Keratinocyte (primary cell): ENCODE results near the gene KIF14.
"Not testable (repeated sequence)": the region's sequence is repeated elsewhere in the genome, so short reads cannot be mapped to it uniquely, and the experiment has no call there.

Experiments used
- EZH2 ChIP-seq: IDR thresholded peaks from one replicate; pipeline ENCODE4 v1.6.1; 2012; ENCODE audit warnings: inconsistent platforms, mild to moderate bottlenecking, low read length, moderate library complexity
- TF ChIP-seq, protein P1 (sequence below), 3 experiments: IDR thresholded peaks in 1 of 3; conservative IDR thresholded peaks in 1 of 3; optimal IDR thresholded peaks in 1 of 3; 2 replicates in 2 of 3; 3 replicates in 1 of 3; pipeline versions ENCODE3 to v1.5.1; 2011; ENCODE audit warnings: low read length in 3 of 3, mild to moderate bottlenecking in 3 of 3, moderate library complexity in 2 of 3, control low read depth in 1 of 3, inconsistent platforms in 1 of 3; ENCODE audit not compliant: insufficient read depth in 2 of 3; ENCODE audit errors: extremely low read depth in 1 of 3

DNA sequence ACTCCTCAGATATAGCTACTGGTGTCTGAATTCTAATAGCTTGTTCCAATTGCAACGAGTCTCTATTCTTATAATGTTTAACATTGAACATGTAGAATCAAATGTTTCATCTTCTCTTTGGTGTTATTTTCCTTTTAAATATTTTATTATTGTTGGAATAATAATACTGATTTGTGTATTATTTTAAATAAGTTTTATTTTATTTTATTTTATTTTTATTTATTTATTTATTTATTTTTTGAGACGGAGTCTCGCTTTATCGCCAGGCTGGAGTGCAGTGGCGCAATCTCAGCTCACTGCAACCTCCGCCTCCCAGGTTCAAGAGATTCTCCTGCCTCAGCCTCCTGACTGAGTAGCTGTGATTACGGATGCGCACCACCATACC, 10.0 kb upstream of the KIF14 start:
- TF ChIP-seq, protein P1, sequence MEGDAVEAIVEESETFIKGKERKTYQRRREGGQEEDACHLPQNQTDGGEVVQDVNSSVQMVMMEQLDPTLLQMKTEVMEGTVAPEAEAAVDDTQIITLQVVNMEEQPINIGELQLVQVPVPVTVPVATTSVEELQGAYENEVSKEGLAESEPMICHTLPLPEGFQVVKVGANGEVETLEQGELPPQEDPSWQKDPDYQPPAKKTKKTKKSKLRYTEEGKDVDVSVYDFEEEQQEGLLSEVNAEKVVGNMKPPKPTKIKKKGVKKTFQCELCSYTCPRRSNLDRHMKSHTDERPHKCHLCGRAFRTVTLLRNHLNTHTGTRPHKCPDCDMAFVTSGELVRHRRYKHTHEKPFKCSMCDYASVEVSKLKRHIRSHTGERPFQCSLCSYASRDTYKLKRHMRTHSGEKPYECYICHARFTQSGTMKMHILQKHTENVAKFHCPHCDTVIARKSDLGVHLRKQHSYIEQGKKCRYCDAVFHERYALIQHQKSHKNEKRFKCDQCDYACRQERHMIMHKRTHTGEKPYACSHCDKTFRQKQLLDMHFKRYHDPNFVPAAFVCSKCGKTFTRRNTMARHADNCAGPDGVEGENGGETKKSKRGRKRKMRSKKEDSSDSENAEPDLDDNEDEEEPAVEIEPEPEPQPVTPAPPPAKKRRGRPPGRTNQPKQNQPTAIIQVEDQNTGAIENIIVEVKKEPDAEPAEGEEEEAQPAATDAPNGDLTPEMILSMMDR (optimal IDR thresholded peaks at IDR 0.05 in 1 of 3, IDR thresholded peaks at IDR 0.05 in 1 of 3, conservative IDR thresholded peaks at IDR 0.05 in 1 of 3; ENCODE audit: extremely low read depth in 1 of 3, insufficient read depth in 2 of 3, low read length in 3 of 3), result not testable (repeated sequence)
- not testable (repeated sequence) for TF ChIP-seq EZH2
